GM23338 (cell line): ENCODE results near the gene GRK7. TPM values are rescaled to one million over a fixed set of nuclear protein-coding genes. Genes with fewer than 3 reads are reported as not detected.

Experiments used
- ATAC-seq: fragments of 200-7000 bp; cut with Tn5 transposase; 3 replicates; pipeline ENCODE4 v1.9.1; 2020
- DNase-seq: peaks from one replicate; pipeline ENCODE4 v3.0.0-alpha.2; 2015; ENCODE audit warnings: low spot score
- H2AFZ ChIP-seq: fragments of 200-600 bp; sonication (generic); 2 replicates; pipeline ENCODE4 v1.8.0; 2016; ENCODE audit warnings: antibody characterized with exemption, mild to moderate bottlenecking, moderate library complexity
- H3F3A ChIP-seq: fragments of 200-600 bp; sonication (generic); replicated peaks from 2 replicates; pipeline ENCODE4 v1.8.0; 2017; ENCODE audit warnings: antibody characterized with exemption, mixed run types, low read depth
- H3K27ac ChIP-seq: fragments of 200-600 bp; sonication (generic); 2 replicates; pipeline ENCODE4 v1.6.1; 2016; ENCODE audit warnings: low read depth
- H3K27me3 ChIP-seq: fragments of 200-600 bp; sonication (generic); 2 replicates; pipeline ENCODE4 v1.8.0; 2016; ENCODE audit warnings: mild to moderate bottlenecking, mixed run types, moderate library complexity; ENCODE audit not compliant: insufficient read depth
- H3K36me3 ChIP-seq: fragments of 200-600 bp; sonication (generic); 2 replicates; pipeline ENCODE4 v1.8.0; 2016; ENCODE audit warnings: mild to moderate bottlenecking; ENCODE audit not compliant: insufficient read depth
- H3K4me1 ChIP-seq: fragments of 200-600 bp; sonication (generic); 2 replicates; pipeline ENCODE4 v1.8.0; 2016; ENCODE audit warnings: mild to moderate bottlenecking, moderate library complexity; ENCODE audit not compliant: insufficient read depth
- H3K4me2 ChIP-seq: fragments of 200-600 bp; sonication (generic); 2 replicates; pipeline ENCODE4 v1.7.1; 2017; ENCODE audit warnings: mixed run types
- H3K4me3 ChIP-seq: fragments of 200-600 bp; sonication (generic); 2 replicates; pipeline ENCODE4 v1.6.1; 2016; ENCODE audit warnings: mixed run types
- H3K79me2 ChIP-seq: fragments of 200-600 bp; sonication (generic); replicated peaks from 2 replicates; pipeline ENCODE4 v1.8.0; 2017; ENCODE audit warnings: mild to moderate bottlenecking; ENCODE audit not compliant: insufficient read depth
- H3K9me2 ChIP-seq: fragments of 200-600 bp; sonication (generic); 2 replicates; pipeline ENCODE4 v1.8.0; 2017; ENCODE audit not compliant: insufficient read depth
- H4K20me1 ChIP-seq: fragments of 200-600 bp; sonication (generic); replicated peaks from 2 replicates; pipeline ENCODE4 v1.8.0; 2017; ENCODE audit warnings: mild to moderate bottlenecking; ENCODE audit not compliant: insufficient read depth
- H3K27ac Mint-ChIP-seq: 2 replicates; pipeline ENCODE4 v1.8.0; 2020; ENCODE audit warnings: inconsistent platforms, mild to moderate bottlenecking, moderate library complexity, mixed read lengths
- H3K27me3 Mint-ChIP-seq: 3 replicates; pipeline ENCODE4 v1.8.0; 2022; ENCODE audit warnings: low read depth, mild to moderate bottlenecking, moderate library complexity, mixed read lengths, inconsistent platforms; ENCODE audit not compliant: insufficient read depth, poor library complexity
- H3K36me3 Mint-ChIP-seq: 3 replicates; pipeline ENCODE4 v1.8.0; 2021; ENCODE audit warnings: low read depth, mild to moderate bottlenecking, inconsistent platforms, moderate library complexity, mixed read lengths
- H3K4me1 Mint-ChIP-seq: 3 replicates; pipeline ENCODE4 v1.8.0; 2020; ENCODE audit warnings: mild to moderate bottlenecking, inconsistent platforms, mixed read lengths
- H3K4me3 Mint-ChIP-seq: 3 replicates; pipeline ENCODE4 v1.8.0; 2021; ENCODE audit warnings: moderate library complexity, mild to moderate bottlenecking, inconsistent platforms, mixed read lengths
- H3K9me3 Mint-ChIP-seq: 3 replicates; pipeline ENCODE4 v1.8.0; 2020; ENCODE audit warnings: moderate library complexity, mild to moderate bottlenecking, inconsistent platforms, mixed read lengths
- CREB1 ChIP-seq: fragments of 250-450 bp; sonication (Bioruptor Pico); IDR thresholded peaks from 2 replicates; pipeline ENCODE4 v1.5.0; 2020; ENCODE audit warnings: low read depth, mild to moderate bottlenecking, moderate library complexity
- EZH2 ChIP-seq: fragments of 200-600 bp; sonication (generic); IDR thresholded peaks from one replicate; pipeline ENCODE4 v1.8.0; 2017; ENCODE audit warnings: antibody characterized with exemption, mild to moderate bottlenecking, low read depth; ENCODE audit not compliant: unreplicated experiment
- EZH2phosphoT487 ChIP-seq: fragments of 200-600 bp; sonication (generic); IDR thresholded peaks from one replicate; pipeline ENCODE4 v1.8.1; 2018; ENCODE audit warnings: antibody characterized with exemption; ENCODE audit not compliant: unreplicated experiment
- JUNB ChIP-seq: IDR thresholded peaks from one replicate; pipeline ENCODE4 v1.6.1; 2016; ENCODE audit warnings: antibody characterized with exemption; ENCODE audit not compliant: unreplicated experiment
- NANOG ChIP-seq: IDR thresholded peaks from 2 replicates; pipeline ENCODE4 v1.6.1; 2016; ENCODE audit warnings: antibody characterized with exemption, borderline replicate concordance
- POLR2AphosphoS5 ChIP-seq: IDR thresholded peaks from 2 replicates; pipeline ENCODE4 v1.6.1; 2016; ENCODE audit warnings: antibody characterized with exemption, low read depth
- STAT1 ChIP-seq: IDR thresholded peaks from one replicate; pipeline ENCODE4 v1.6.1; 2016; ENCODE audit warnings: antibody characterized with exemption; ENCODE audit not compliant: unreplicated experiment
- ZNF114 ChIP-seq: fragments of 250-450 bp; sonication (Bioruptor Pico); IDR thresholded peaks from 2 replicates; pipeline ENCODE4 v1.5.0; 2020; ENCODE audit warnings: mild to moderate bottlenecking, moderate library complexity
- ZNF331 ChIP-seq: fragments of 250-450 bp; sonication (Bioruptor Pico); IDR thresholded peaks from 2 replicates; pipeline ENCODE4 v1.5.0; 2020; ENCODE audit warnings: low read depth, mild to moderate bottlenecking, moderate library complexity
- polyA plus RNA-seq: library from polyadenylated mRNA; unstranded; fragments of >200 nt; fragmentation: Nextera tagmentation; extraction: Ambion mirVana; gene quantifications from 2 replicates; pipeline ENCODE4 v1.2.1, GENCODE V29; 2016
- total RNA-seq: library from RNA; depleted of rRNA; stranded (reverse); fragments of >200 nt; shearing (Covaris generic); gene quantifications from 2 replicates; pipeline ENCODE4 v1.2.3, GENCODE V29; 2014
- TF ChIP-seq, protein P1 (sequence below): fragments of 250-450 bp; sonication (Bioruptor Pico); IDR thresholded peaks from 2 replicates; pipeline ENCODE4 v1.5.0; 2020; ENCODE audit warnings: mild to moderate bottlenecking, moderate library complexity
- TF ChIP-seq, protein P2 (sequence below): IDR thresholded peaks from 2 replicates; pipeline ENCODE4 v1.6.1; 2016; ENCODE audit warnings: antibody characterized with exemption
- TF ChIP-seq, protein P3 (sequence below): IDR thresholded peaks from one replicate; pipeline ENCODE4 v1.6.1; 2018; ENCODE audit warnings: antibody characterized with exemption; ENCODE audit not compliant: unreplicated experiment
- TF ChIP-seq, protein P4 (sequence below), 2 experiments: fragments of 200-600 bp in 1 of 2; sonication (generic) in 1 of 2; conservative IDR thresholded peaks; 2 replicates each; pipeline versions ENCODE4 v1.5.1 to v1.6.1; 2016 to 2017; ENCODE audit warnings: antibody characterized with exemption in 2 of 2, low read depth in 2 of 2, mild to moderate bottlenecking in 2 of 2, moderate library complexity in 1 of 2

GRK7 gene
- total and polyA plus RNA-seq, 2 experiments from 2014 or later: not detected

DNA sequence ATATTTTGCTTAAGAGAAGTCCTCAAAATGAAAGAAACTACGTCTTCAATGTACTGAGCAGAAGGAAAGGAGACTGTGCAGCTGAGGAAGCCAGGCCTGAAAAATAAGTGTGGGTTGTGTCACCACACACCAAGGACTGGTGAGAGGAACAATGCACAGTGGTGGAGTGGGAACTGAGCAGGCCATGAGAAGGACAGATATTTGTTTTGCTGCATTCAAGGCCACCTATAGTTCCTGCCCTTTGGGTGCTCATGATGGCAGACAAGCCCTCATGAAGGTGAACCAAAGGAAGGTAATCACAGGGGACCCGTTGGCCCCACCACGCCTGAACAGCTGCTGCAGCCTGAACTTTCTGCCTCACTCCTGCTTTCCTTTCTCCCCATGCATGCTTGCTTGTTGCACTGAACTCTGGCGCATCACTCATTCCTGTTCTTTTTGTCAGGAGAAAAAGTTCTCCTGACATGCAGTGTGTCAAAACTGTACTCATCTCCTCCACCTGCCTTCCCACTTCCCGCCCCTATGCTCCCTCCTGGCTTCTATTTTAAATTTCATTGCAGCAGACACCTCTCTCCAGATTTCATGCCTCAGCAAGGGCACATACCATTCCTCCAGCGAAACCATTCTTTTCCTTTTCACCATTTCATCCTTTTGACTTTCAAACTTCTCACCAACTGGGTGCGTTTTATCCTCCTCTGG is 27.3 kb upstream of the GRK7 start:
- Mint-ChIP-seq H3K4me1 (peaks cover 9% of the 10 kb centered on the region), H3K36me3 (peaks cover under 1% of the 10 kb centered on the region; the same call in 2 of the 3 replicates), H3K4me3 (no peak overlapping the region), H3K9me3 (no peaks in the 10 kb centered on the region), H3K27ac (no peak overlapping the region), H3K27me3 (peaks cover 13% of the 10 kb centered on the region)
- ATAC-seq: no peak
- no peaks in the 10 kb centered on the region for H3K9me2 ChIP-seq
- no peaks in the 10 kb centered on the region; the same call in 1 of the 2 replicates for H4K20me1 ChIP-seq
- no peak overlapping the region for H3K4me3 ChIP-seq
- no peaks in the 10 kb centered on the region for H3F3A ChIP-seq
- H3K36me3 ChIP-seq: no peaks in the 10 kb centered on the region
- peaks cover 10% of the 10 kb centered on the region for H3K4me1 ChIP-seq
- H3K27ac ChIP-seq: no peak overlapping the region
- H3K27me3 ChIP-seq: no peaks in the 10 kb centered on the region
- no peak overlapping the region for H3K4me2 ChIP-seq
- TF ChIP-seq, protein P1, sequence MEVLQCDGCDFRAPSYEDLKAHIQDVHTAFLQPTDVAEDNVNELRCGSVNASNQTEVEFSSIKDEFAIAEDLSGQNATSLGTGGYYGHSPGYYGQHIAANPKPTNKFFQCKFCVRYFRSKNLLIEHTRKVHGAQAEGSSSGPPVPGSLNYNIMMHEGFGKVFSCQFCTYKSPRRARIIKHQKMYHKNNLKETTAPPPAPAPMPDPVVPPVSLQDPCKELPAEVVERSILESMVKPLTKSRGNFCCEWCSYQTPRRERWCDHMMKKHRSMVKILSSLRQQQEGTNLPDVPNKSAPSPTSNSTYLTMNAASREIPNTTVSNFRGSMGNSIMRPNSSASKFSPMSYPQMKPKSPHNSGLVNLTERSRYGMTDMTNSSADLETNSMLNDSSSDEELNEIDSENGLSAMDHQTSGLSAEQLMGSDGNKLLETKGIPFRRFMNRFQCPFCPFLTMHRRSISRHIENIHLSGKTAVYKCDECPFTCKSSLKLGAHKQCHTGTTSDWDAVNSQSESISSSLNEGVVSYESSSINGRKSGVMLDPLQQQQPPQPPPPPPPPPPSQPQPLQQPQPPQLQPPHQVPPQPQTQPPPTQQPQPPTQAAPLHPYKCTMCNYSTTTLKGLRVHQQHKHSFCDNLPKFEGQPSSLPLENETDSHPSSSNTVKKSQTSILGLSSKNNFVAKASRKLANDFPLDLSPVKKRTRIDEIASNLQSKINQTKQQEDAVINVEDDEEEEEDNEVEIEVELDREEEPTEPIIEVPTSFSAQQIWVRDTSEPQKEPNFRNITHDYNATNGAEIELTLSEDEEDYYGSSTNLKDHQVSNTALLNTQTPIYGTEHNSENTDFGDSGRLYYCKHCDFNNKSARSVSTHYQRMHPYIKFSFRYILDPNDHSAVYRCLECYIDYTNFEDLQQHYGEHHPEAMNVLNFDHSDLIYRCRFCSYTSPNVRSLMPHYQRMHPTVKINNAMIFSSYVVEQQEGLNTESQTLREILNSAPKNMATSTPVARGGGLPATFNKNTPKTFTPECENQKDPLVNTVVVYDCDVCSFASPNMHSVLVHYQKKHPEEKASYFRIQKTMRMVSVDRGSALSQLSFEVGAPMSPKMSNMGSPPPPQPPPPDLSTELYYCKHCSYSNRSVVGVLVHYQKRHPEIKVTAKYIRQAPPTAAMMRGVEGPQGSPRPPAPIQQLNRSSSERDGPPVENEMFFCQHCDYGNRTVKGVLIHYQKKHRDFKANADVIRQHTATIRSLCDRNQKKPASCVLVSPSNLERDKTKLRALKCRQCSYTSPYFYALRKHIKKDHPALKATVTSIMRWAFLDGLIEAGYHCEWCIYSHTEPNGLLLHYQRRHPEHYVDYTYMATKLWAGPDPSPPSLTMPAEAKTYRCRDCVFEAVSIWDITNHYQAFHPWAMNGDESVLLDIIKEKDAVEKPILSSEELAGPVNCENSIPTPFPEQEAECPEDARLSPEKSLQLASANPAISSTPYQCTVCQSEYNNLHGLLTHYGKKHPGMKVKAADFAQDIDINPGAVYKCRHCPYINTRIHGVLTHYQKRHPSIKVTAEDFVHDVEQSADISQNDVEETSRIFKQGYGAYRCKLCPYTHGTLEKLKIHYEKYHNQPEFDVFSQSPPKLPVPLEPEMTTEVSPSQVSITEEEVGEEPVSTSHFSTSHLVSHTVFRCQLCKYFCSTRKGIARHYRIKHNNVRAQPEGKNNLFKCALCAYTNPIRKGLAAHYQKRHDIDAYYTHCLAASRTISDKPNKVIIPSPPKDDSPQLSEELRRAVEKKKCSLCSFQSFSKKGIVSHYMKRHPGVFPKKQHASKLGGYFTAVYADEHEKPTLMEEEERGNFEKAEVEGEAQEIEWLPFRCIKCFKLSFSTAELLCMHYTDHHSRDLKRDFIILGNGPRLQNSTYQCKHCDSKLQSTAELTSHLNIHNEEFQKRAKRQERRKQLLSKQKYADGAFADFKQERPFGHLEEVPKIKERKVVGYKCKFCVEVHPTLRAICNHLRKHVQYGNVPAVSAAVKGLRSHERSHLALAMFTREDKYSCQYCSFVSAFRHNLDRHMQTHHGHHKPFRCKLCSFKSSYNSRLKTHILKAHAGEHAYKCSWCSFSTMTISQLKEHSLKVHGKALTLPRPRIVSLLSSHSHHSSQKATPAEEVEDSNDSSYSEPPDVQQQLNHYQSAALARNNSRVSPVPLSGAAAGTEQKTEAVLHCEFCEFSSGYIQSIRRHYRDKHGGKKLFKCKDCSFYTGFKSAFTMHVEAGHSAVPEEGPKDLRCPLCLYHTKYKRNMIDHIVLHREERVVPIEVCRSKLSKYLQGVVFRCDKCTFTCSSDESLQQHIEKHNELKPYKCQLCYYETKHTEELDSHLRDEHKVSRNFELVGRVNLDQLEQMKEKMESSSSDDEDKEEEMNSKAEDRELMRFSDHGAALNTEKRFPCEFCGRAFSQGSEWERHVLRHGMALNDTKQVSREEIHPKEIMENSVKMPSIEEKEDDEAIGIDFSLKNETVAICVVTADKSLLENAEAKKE (CRISPR knock-in tag): no peak
- TF ChIP-seq, protein P2, sequence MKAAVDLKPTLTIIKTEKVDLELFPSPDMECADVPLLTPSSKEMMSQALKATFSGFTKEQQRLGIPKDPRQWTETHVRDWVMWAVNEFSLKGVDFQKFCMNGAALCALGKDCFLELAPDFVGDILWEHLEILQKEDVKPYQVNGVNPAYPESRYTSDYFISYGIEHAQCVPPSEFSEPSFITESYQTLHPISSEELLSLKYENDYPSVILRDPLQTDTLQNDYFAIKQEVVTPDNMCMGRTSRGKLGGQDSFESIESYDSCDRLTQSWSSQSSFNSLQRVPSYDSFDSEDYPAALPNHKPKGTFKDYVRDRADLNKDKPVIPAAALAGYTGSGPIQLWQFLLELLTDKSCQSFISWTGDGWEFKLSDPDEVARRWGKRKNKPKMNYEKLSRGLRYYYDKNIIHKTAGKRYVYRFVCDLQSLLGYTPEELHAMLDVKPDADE: no peak
- no peak for TF ChIP-seq EZH2phosphoT487
- TF ChIP-seq STAT1: no peak
- TF ChIP-seq CREB1 (CRISPR knock-in tag): no peak
- TF ChIP-seq, protein P3, sequence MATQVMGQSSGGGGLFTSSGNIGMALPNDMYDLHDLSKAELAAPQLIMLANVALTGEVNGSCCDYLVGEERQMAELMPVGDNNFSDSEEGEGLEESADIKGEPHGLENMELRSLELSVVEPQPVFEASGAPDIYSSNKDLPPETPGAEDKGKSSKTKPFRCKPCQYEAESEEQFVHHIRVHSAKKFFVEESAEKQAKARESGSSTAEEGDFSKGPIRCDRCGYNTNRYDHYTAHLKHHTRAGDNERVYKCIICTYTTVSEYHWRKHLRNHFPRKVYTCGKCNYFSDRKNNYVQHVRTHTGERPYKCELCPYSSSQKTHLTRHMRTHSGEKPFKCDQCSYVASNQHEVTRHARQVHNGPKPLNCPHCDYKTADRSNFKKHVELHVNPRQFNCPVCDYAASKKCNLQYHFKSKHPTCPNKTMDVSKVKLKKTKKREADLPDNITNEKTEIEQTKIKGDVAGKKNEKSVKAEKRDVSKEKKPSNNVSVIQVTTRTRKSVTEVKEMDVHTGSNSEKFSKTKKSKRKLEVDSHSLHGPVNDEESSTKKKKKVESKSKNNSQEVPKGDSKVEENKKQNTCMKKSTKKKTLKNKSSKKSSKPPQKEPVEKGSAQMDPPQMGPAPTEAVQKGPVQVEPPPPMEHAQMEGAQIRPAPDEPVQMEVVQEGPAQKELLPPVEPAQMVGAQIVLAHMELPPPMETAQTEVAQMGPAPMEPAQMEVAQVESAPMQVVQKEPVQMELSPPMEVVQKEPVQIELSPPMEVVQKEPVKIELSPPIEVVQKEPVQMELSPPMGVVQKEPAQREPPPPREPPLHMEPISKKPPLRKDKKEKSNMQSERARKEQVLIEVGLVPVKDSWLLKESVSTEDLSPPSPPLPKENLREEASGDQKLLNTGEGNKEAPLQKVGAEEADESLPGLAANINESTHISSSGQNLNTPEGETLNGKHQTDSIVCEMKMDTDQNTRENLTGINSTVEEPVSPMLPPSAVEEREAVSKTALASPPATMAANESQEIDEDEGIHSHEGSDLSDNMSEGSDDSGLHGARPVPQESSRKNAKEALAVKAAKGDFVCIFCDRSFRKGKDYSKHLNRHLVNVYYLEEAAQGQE: no peak
- TF ChIP-seq JUNB: no peak
- TF ChIP-seq, protein P4, sequence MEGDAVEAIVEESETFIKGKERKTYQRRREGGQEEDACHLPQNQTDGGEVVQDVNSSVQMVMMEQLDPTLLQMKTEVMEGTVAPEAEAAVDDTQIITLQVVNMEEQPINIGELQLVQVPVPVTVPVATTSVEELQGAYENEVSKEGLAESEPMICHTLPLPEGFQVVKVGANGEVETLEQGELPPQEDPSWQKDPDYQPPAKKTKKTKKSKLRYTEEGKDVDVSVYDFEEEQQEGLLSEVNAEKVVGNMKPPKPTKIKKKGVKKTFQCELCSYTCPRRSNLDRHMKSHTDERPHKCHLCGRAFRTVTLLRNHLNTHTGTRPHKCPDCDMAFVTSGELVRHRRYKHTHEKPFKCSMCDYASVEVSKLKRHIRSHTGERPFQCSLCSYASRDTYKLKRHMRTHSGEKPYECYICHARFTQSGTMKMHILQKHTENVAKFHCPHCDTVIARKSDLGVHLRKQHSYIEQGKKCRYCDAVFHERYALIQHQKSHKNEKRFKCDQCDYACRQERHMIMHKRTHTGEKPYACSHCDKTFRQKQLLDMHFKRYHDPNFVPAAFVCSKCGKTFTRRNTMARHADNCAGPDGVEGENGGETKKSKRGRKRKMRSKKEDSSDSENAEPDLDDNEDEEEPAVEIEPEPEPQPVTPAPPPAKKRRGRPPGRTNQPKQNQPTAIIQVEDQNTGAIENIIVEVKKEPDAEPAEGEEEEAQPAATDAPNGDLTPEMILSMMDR (conservative IDR thresholded peaks at IDR 0.05; ENCODE audit: low read depth in 2 of 2): no peak
- no peak for TF ChIP-seq NANOG
- TF ChIP-seq POLR2AphosphoS5: no peak
- no peak for TF ChIP-seq EZH2
- TF ChIP-seq ZNF114: no peak
- no peak for TF ChIP-seq ZNF331 (CRISPR knock-in tag)
- H3K79me2 ChIP-seq: peaks cover 26% of the 10 kb centered on the region
- peak overlapping the region; percentile 61 for H2AFZ ChIP-seq
- DNase-seq: no peak
